ENCODE results near the gene KLK14.

The KLK14 gene

GRCh38 chr19:51059715-51060114 is 23.0 kb downstream of the KLK14 start:
- no peak for FAIRE-seq
- no peak for TF ChIP-seq CTCF (IDR thresholded peaks at IDR 0.05; ENCODE audit: insufficient read depth, missing control alignments)
- DNase-seq (ENCODE audit: insufficient read length, low spot score), result no peak

- FAIRE-seq, result no peak
- no peak for DNase-seq (ENCODE audit: insufficient read length, low spot score)
- no peak for TF ChIP-seq CTCF (IDR thresholded peaks at IDR 0.05; ENCODE audit: insufficient read depth, missing control alignments)
Observed at GRCh38 chr19:51055866-51056265, 26.8 kb downstream of the KLK14 start.

GRCh38 chr19:51047031-51047335 is 35.7 kb downstream of the KLK14 start:
- DNase-seq (ENCODE audit: insufficient read length, low spot score) (no peak), FAIRE-seq (no peak)
- no peak for TF ChIP-seq CTCF (IDR thresholded peaks at IDR 0.05; ENCODE audit: insufficient read depth, missing control alignments)

GRCh38 chr19:51044327-51044726 is 38.4 kb downstream of the KLK14 start:
- no peak for FAIRE-seq
- no peak for TF ChIP-seq CTCF (IDR thresholded peaks at IDR 0.05; ENCODE audit: insufficient read depth, missing control alignments)
- no peak for DNase-seq (ENCODE audit: insufficient read length, low spot score)

- no peak for DNase-seq (ENCODE audit: insufficient read length, low spot score)
- no peak for FAIRE-seq
- no peak for TF ChIP-seq CTCF (IDR thresholded peaks at IDR 0.05; ENCODE audit: insufficient read depth, missing control alignments)
Observed at GRCh38 chr19:51043497-51043896, 39.2 kb downstream of the KLK14 start.

- FAIRE-seq (no peak), DNase-seq (ENCODE audit: insufficient read length, low spot score) (no peak)
- TF ChIP-seq CTCF (IDR thresholded peaks at IDR 0.05; ENCODE audit: insufficient read depth, missing control alignments), result no peak
Observed at GRCh38 chr19:51040151-51040550, 42.5 kb downstream of the KLK14 start.

GRCh38 chr19:51036519-51036918 is 46.2 kb downstream of the KLK14 start:
- no peak for FAIRE-seq
- TF ChIP-seq CTCF (IDR thresholded peaks at IDR 0.05; ENCODE audit: insufficient read depth, missing control alignments), result no peak
- no peak for DNase-seq (ENCODE audit: insufficient read length, low spot score)

Measured in D721Med (cell line).